IPS-NIHi7 (cell line): ENCODE measurements around the gene SEC24A.
"Not testable (repeated sequence)": the region's sequence is repeated elsewhere in the genome, so short reads cannot be mapped to it uniquely, and the experiment has no call there.

ENCODE experiments used
- DNase-seq: peaks from one replicate; pipeline ENCODE4 v3.0.0; 2012; ENCODE audit warnings: mixed read lengths; ENCODE audit errors: extremely low spot score

SEC24A gene

GRCh38 chr5:134648425-134649162, at the start of gene SEC24A:
TSS of gene SEC24A (plus strand) at chr5:134648785. CDS start at chr5:134649077, 292 bp downstream.
- peak; percentile 97 for DNase-seq

DNA sequence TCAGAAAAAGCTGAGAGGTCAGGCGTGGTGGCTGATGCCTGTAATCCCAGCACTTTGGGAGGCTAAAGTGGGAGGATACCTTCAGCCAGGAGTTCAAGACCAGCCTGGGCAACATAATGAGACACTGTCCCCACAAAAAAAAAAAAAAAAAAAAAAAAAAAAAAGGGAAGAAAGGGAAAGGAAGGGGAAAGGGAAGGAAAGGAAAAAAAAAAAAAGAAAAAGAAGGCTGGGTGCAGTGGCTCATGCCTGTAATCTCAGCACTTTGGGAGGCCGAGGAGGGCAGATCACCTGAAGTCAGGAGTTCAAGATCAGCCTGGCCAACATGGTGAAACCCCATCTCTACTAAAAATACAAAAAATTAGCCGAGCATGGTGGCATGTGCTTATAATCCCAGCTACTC, 48.8 kb upstream of the SEC24A start:
- DNase-seq, result not testable (repeated sequence)

- DNase-seq, result no peak
Measured at GRCh38 chr5:134600600-134600999, 48.0 kb upstream of the SEC24A start.

- DNase-seq, result no peak
Measured at GRCh38 chr5:134603059-134603458, 45.5 kb upstream of the SEC24A start.

DNA sequence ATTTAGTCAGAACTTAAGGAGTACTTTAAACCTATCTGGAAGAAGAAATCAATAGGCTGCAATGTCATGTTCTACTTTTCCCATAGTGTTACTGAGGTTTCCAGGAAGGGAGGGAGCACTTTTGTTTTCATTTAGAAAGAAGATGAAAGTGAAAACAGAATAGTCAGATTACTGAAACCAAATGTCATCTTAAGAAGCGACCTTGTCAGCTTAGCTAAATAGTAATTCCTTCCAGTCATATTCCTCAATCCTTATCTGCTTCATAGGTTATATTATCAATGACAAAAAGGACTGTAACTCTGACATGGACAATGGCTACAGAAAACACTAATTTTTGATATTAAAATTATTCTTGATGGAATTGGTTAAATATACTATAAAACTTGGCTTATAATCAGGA, 43.7 kb upstream of the SEC24A start:
- DNase-seq, result no peak

DNA sequence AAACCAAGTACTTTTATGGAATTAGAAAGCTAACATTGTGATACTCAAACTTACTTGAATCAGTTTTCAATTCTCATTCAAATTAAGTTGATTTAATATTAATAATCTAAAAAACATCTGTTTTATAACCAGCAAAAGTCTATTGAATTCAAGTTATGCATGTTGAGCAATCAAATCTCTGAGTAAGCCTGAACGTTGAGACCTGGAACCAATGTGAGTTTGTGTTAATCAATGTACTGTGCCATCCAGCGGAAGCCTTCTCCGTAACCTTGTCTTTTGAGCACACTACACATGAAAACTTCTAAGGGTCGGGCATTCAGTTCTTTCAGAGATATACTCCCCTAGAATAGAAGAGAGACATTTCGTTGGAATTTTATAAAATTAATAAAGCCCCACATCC, 41.9 kb upstream of the SEC24A start:
- no peak for DNase-seq

GRCh38 chr5:134608555-134608954, 40.0 kb upstream of the SEC24A start:
- DNase-seq, result no peak

DNA sequence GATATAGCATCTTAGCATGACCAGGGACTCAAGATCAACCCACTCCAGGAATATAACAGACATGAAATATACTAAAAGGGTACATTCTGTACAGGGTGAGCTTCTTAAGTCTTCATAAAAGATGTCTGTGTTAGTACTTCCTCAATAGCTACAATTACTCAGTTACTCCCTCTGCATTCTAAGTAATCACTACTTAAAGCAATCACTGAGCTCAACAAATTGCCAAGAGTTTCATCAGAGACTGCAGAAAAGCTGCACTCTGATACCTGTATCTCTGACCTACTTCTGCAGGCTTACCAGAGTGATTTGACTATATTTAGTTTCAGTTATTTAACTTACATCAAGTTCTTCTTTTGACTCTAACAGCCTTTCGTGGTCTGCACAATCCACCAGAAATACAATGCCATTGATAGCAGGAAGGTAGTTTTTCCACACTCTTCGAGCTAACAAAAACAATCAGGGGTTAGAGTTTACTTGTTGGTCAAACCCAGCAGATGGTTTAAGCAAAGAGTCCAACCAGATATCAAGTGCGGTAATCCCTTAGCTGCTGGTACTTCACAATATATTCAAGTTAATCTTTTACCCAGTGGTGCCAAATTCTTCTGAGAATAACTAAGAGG, 39.2 kb upstream of the SEC24A start:
- no peak for DNase-seq

DNA sequence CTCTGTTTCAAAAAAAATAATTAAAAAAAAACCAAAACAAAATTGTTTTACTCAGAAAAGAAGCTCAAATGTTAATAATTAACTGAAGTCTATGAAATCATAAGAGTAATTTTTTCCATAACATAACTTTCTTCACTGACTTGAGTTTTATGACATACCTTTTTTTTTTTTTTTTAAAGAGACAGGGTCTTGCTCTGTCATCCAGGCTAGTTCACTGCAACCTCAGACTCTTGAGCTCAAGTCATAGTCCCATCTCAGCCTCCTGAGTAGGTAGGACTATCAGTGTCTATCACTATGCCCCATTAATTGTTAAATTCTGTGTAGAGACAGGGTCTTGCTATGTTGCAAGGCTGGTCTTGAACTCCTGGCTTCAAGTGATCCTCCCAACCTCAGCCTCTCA, 37.9 kb upstream of the SEC24A start:
- no peak for DNase-seq

GRCh38 chr5:134611515-134611914, 37.1 kb upstream of the SEC24A start:
- DNase-seq, result no peak

DNA sequence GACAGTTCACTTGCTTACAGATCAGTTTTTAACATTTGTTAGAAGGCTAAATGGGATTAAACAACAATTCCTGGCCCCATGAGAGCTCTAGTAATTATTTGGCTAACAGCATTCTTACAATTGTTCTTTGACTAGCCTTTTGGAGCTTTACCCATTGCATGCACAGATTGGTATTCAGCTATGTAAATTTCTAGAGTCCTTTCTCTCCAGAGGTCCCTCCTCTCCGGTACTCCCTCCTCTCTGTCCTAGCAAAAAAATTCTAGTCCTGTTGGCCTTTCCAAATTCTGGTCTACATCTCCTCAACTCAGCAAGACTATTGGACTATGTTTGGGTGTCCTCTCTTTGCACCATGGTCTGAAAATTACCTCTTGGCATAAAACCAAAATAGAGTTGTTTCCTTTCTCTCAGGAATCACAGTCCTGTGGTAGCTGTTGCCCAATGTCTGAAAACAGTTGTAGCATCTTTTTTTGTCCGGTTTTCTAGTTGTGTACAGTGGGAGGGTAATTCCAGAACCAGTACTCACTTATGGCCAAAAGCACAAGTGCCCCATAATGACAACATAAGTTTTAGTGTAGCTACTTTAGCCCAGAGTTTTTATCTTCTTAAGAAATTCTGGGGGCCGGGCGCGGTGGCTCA, 34.0 kb upstream of the SEC24A start:
- DNase-seq, result no peak

DNA sequence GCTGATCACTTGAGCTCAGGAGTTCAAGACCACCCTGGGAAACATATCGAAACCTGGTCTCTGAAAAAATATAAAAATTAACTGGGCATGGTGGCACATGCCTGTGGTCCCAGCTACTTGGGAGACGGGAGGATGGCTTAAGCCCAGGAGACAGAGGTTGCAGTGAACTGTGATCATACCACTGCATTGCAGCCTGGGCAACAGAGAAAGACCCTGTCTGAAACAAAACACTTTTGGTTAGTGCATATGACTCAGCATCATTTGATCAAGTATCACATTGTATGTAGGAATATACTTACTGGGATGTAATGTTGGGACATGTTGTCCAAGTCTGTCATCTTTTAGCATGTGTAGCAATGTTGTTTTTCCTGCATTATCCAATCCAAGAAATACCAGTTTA, 28.0 kb upstream of the SEC24A start:
- DNase-seq, result no peak

- no peak for DNase-seq
Measured at GRCh38 chr5:134625559-134625958, 23.0 kb upstream of the SEC24A start.

GRCh38 chr5:134626369-134627014, 22.1 kb upstream of the SEC24A start:
- DNase-seq, result no peak

GRCh38 chr5:134634227-134634626, 14.4 kb upstream of the SEC24A start:
- no peak for DNase-seq

- DNase-seq, result not testable (repeated sequence)
Measured at GRCh38 chr5:134635366-134635765, 13.2 kb upstream of the SEC24A start.

DNA sequence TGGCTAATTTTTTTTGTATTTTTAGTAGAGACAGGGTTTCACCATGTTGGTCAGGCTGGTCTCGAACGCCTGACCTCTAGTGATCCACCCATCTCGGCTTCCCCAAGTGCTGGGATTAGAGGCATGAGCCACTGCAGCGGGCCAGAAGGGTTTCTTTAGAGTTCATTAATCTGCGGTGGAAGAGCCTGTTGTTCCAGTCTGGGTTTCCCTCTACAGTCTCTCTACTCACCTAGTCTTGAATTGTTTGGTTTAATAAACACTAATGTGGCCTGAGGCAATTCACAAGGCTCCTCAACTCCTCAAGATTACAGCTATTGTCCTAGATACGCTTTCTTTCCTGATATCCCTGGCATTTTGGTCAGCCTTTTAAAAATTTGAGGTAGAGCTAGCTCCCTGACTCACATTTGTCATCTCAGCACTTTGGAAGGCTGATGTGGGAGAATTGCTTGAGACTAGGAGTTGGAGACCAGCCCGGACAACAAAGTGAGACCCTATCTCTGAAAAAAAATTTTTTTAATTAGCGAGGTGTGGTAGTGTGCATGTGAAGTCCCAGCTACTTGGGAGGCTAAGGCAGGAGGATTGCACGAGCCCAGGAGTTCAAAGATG, 11.4 kb upstream of the SEC24A start:
- DNase-seq, result no peak

- DNase-seq, result no peak
Measured at GRCh38 chr5:134638760-134639201, 9.8 kb upstream of the SEC24A start.

DNA sequence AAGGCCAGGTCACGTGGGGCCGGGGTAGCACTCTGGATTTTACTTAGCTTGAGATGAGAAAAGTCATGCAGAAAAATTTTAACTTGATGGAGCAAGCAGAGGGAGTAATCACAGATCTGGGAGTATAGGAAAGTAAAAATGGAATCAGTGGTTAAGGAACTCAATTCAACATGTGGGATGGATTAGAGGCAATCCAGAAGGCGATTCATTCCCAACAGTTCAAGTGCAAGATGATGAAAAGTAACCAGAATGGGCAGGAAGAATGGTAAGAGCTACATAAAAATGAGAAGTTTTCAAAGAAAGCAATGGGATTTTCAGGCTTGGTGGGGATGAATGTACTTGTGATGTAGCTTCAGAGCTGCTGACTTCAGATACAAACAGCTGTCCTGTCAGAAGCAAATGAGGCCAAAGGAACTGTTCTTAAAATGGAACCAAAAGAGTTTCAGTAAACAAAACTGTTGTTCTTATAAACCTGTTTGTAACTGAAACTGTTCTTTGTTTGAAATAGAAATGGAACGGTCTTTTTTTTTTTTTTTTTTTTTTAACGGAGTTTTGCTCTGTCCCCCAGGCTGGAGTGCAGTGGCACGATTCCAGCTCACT, 5.6 kb upstream of the SEC24A start:
- no peak for DNase-seq

DNA sequence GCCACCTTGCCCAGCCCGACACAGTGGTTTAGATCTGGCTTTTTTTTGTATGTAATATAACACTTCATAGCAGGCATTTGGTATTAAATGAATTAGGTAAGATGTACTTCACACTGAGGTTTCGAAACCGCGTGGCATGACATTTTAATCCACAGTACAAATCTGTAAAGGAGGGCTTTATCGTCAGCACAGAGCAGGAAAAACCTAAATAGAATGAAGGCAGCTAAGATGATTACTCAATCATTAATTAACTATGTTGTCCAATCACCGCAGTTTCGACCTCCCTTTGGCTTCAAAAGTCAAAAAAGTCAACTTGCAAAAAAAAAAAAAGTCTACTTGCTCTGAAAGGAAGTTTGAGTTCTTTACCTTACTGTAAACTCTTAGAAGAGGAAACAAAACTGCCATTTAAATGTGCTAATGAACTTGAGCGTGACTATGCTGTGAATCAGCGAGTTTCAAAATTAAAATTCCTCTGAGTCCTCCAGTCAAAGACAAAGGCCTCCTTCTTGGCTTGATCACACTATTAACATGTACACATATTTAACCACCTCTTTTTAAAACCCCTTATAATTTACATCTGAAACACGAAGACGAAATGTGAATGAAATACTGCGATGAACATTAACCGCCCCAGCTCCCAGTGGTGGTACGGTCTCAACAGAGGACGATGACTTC, 698 bp upstream of the SEC24A start:
- peak; percentile 22 for DNase-seq
